Measurements from ENCODE around the gene LAPTM5.

GRCh38 chr1:30704765-30705509 is 52.6 kb downstream of the LAPTM5 start:
- TF ChIP-seq EZH2 (IDR thresholded peaks at IDR 0.05; ENCODE audit: low read length, unreplicated experiment): no peak
- TF ChIP-seq CTCF (conservative IDR thresholded peaks at IDR 0.05; ENCODE audit: low read depth, low read length): no peak
- TF ChIP-seq EZH2phosphoT487 (IDR thresholded peaks at IDR 0.05; ENCODE audit: borderline replicate concordance, low read length): no peak

All from PC-3 (cell line).